Activated naive CD8-positive, alpha-beta T cell treated with anti-CD3 and anti-CD28 coated beads, Interleukin-2, amount 50 U/mL, for 24 hours (primary cell): ENCODE measurements around the gene LHX1.

Experiments used
- ATAC-seq: fragments of 150-1000 bp; cut with Tn5 transposase; one replicate; pipeline ENCODE4 v1.10.0; 2021
- DNase-seq: peaks from one replicate; pipeline ENCODE4 v3.0.0; 2021
- H3K27ac Mint-ChIP-seq: one replicate; pipeline ENCODE4 v1.8.0; 2021; ENCODE audit warnings: mild to moderate bottlenecking, mixed read lengths
- H3K27me3 Mint-ChIP-seq: one replicate; pipeline ENCODE4 v1.8.0; 2021; ENCODE audit warnings: mixed read lengths
- H3K36me3 Mint-ChIP-seq: one replicate; pipeline ENCODE4 v1.8.0; 2021; ENCODE audit warnings: low read depth, mixed read lengths
- H3K4me1 Mint-ChIP-seq: one replicate; pipeline ENCODE4 v1.8.0; 2021; ENCODE audit warnings: mixed read lengths
- H3K4me3 Mint-ChIP-seq: one replicate; pipeline ENCODE4 v1.8.0; 2021; ENCODE audit warnings: mild to moderate bottlenecking, moderate library complexity, mixed read lengths
- H3K9me3 Mint-ChIP-seq: one replicate; pipeline ENCODE4 v1.8.0; 2021; ENCODE audit warnings: mixed read lengths

Gene LHX1

GRCh38 chr17:36931697-36932382 is 5.4 kb upstream of the LHX1 start:
- DNase-seq (no peak), ATAC-seq (no peak)
- Mint-ChIP-seq H3K4me3 (peak overlapping the region; percentile 18), H3K9me3 (no peaks in the 10 kb centered on the region), H3K27ac (no peak overlapping the region), H3K27me3 (peaks cover 89% of the 10 kb centered on the region), H3K36me3 (no peaks in the 10 kb centered on the region), H3K4me1 (peaks cover 49% of the 10 kb centered on the region)

- Mint-ChIP-seq H3K27me3 (peaks cover 91% of the 10 kb centered on the region), H3K27ac (no peak overlapping the region), H3K9me3 (no peaks in the 10 kb centered on the region), H3K36me3 (no peaks in the 10 kb centered on the region), H3K4me1 (peaks cover 54% of the 10 kb centered on the region), H3K4me3 (peak overlapping the region; percentile 18)
- no peak for DNase-seq
- no peak for ATAC-seq
Measured at GRCh38 chr17:36932383-36932693, 4.9 kb upstream of the LHX1 start.

GRCh38 chr17:36932694-36933511 is 4.4 kb upstream of the LHX1 start:
- H3K27me3 Mint-ChIP-seq, result peaks cover 91% of the 10 kb centered on the region
- ATAC-seq (no peak), DNase-seq (no peak)
- H3K36me3 Mint-ChIP-seq, result no peaks in the 10 kb centered on the region
- peaks cover 57% of the 10 kb centered on the region for H3K4me1 Mint-ChIP-seq
- H3K9me3 Mint-ChIP-seq, result no peaks in the 10 kb centered on the region
- no peak overlapping the region for H3K27ac Mint-ChIP-seq
- peak overlapping the region; percentile 21 for H3K4me3 Mint-ChIP-seq

GRCh38 chr17:36933512-36934143 is 3.6 kb upstream of the LHX1 start:
- Mint-ChIP-seq H3K4me3 (peak overlapping the region; percentile 40), H3K4me1 (peaks cover 55% of the 10 kb centered on the region), H3K27me3 (peaks cover 91% of the 10 kb centered on the region), H3K27ac (peak overlapping the region; percentile 29), H3K9me3 (no peaks in the 10 kb centered on the region), H3K36me3 (no peaks in the 10 kb centered on the region)
- ATAC-seq (no peak), DNase-seq (peak; percentile 12)

- H3K36me3 Mint-ChIP-seq, result no peaks in the 10 kb centered on the region
- ATAC-seq, result no peak
- DNase-seq, result no peak
- peak overlapping the region; percentile 40 for H3K4me3 Mint-ChIP-seq
- H3K27me3 Mint-ChIP-seq, result peaks cover 91% of the 10 kb centered on the region
- H3K27ac Mint-ChIP-seq, result no peak overlapping the region
- no peaks in the 10 kb centered on the region for H3K9me3 Mint-ChIP-seq
- peaks cover 54% of the 10 kb centered on the region for H3K4me1 Mint-ChIP-seq
Measured at GRCh38 chr17:36934144-36934691, 3.1 kb upstream of the LHX1 start.

GRCh38 chr17:36934692-36935630 is 2.3 kb upstream of the LHX1 start:
- ATAC-seq, result no peak
- Mint-ChIP-seq H3K9me3 (no peaks in the 10 kb centered on the region), H3K27ac (no peak overlapping the region), H3K27me3 (peaks cover 91% of the 10 kb centered on the region), H3K4me3 (peak overlapping the region; percentile 40), H3K4me1 (peaks cover 58% of the 10 kb centered on the region), H3K36me3 (no peaks in the 10 kb centered on the region)
- DNase-seq, result peak; percentile 22

- peaks cover 58% of the 10 kb centered on the region for H3K4me1 Mint-ChIP-seq
- ATAC-seq (no peak), DNase-seq (no peak)
- H3K4me3 Mint-ChIP-seq, result peak overlapping the region; percentile 40
- no peak overlapping the region for H3K27ac Mint-ChIP-seq
- H3K27me3 Mint-ChIP-seq, result peaks cover 91% of the 10 kb centered on the region
- no peaks in the 10 kb centered on the region for H3K9me3 Mint-ChIP-seq
- H3K36me3 Mint-ChIP-seq, result no peaks in the 10 kb centered on the region
Measured at GRCh38 chr17:36935671-36936454, 1.4 kb upstream of the LHX1 start.

- DNase-seq (no peak), ATAC-seq (no peak)
- Mint-ChIP-seq H3K27me3 (peaks cover 91% of the 10 kb centered on the region), H3K9me3 (no peaks in the 10 kb centered on the region), H3K4me1 (peaks cover 60% of the 10 kb centered on the region), H3K4me3 (peak overlapping the region; percentile 71), H3K36me3 (no peaks in the 10 kb centered on the region), H3K27ac (no peak overlapping the region)
Measured at GRCh38 chr17:36936455-36937000, 747 bp upstream of the LHX1 start.

GRCh38 chr17:36937959-36938565 is 787 bp downstream of the LHX1 start:
- peaks cover 52% of the 10 kb centered on the region for H3K4me1 Mint-ChIP-seq
- no peak for ATAC-seq
- peak overlapping the region; percentile 71 for H3K4me3 Mint-ChIP-seq
- no peaks in the 10 kb centered on the region for H3K36me3 Mint-ChIP-seq
- H3K27me3 Mint-ChIP-seq, result peaks cover 80% of the 10 kb centered on the region
- no peaks in the 10 kb centered on the region for H3K9me3 Mint-ChIP-seq
- H3K27ac Mint-ChIP-seq, result no peak overlapping the region
- peak; percentile 32 for DNase-seq

GRCh38 chr17:36938566-36939051 is 1.3 kb downstream of the LHX1 start:
- DNase-seq (peak; percentile 18), ATAC-seq (no peak)
- Mint-ChIP-seq H3K9me3 (no peaks in the 10 kb centered on the region), H3K36me3 (no peaks in the 10 kb centered on the region), H3K4me3 (no peak overlapping the region), H3K27me3 (peaks cover 80% of the 10 kb centered on the region), H3K4me1 (peaks cover 50% of the 10 kb centered on the region), H3K27ac (peak overlapping the region; percentile 42)

- Mint-ChIP-seq H3K27me3 (peaks cover 79% of the 10 kb centered on the region), H3K36me3 (no peaks in the 10 kb centered on the region), H3K27ac (peak overlapping the region; percentile 42), H3K4me1 (peaks cover 46% of the 10 kb centered on the region), H3K4me3 (no peak overlapping the region), H3K9me3 (no peaks in the 10 kb centered on the region)
- DNase-seq, result no peak
- ATAC-seq, result no peak
Measured at GRCh38 chr17:36939052-36939801, 2.0 kb downstream of the LHX1 start.

- Mint-ChIP-seq H3K4me3 (no peak overlapping the region), H3K36me3 (no peaks in the 10 kb centered on the region), H3K9me3 (no peaks in the 10 kb centered on the region), H3K27ac (no peak overlapping the region), H3K4me1 (peaks cover 46% of the 10 kb centered on the region), H3K27me3 (peaks cover 83% of the 10 kb centered on the region)
- DNase-seq (peak; percentile 15), ATAC-seq (no peak)
Measured at GRCh38 chr17:36939802-36940312, 2.6 kb downstream of the LHX1 start.
